GM18519 (cell line): ENCODE data around the gene DHX30.

Experiments
- ATAC-seq: cut with Tn5 transposase; IDR thresholded peaks from one replicate; pipeline ENCODE4 v1.9.1; 2021; ENCODE audit warnings: mild to moderate bottlenecking, moderate library complexity; ENCODE audit not compliant: unreplicated experiment, low FRiP score

The DHX30 gene

DNA sequence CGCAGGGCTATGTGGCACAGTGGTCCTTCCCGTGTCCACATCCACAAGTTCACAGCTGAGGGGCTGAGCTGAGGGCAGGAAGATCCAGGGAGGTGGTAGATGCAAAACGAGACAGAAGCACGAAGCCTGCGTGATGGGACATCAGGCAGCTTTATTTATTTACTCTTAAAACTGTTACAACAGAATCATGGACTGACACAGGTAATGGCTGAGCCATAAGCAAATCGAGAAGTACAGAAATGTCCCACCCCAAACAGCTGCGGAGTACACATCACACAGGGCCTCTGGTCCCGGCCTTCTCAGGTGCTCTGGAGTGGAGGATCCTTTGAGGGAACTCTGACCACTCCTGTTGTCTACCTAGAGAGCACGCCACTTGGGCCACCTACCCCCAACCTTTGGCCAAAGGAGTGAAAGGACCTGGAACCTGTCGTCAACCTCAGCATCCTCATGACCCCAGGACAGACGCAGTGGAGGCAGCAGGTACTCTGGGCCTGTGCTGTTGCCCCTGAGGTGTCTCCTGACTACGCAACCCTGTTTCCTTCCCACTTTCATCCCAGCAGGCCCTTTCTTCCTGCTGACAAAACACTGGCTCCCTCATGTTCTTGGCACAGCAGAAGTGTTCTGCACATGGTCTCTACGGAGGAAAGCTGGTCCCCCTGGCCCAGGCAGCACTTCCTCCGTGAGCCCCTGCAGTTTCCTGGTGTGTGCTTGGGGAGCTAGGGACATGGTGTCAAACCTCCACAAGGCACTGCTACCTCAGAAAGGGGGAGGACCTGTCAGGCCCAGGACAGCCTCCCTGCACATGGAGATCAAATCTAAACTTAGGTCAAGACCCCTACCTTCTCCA lies 47.8 kb downstream of the DHX30 start:
- no peak for ATAC-seq

DNA sequence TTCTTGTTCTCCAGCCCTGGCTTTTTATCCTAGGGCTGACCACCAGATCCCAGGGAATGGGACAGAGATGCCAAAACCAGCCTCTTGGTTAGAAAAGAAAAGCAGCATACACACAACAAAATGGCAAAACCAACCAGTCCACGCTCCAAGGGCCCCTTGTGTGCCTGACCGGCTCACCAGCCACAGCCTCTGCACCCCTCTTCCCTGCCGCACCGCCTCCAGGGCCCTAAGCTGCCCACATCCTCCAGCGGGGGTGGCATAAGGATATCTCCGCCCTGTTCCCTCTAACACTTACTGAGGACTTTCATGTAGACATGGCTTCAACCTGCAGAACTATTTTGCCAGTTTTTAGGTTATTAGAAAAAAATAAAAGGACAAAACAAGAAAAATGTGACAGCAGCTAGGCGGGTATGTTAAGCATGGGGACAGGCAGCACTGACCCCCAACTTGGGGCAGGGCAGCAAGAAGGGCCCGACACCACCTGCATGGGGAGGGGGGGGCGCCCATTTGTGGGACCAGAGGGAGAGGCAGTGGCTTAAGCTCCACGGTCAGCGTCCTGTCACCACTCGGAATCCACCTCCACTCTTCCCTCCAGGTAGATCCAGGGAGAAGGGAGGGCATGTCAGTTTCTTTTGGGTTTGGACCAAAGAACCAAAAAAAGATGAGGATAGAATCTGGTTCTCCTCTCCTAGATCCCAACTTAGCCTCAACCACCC lies 49.1 kb downstream of the DHX30 start:
- no peak for ATAC-seq

DNA sequence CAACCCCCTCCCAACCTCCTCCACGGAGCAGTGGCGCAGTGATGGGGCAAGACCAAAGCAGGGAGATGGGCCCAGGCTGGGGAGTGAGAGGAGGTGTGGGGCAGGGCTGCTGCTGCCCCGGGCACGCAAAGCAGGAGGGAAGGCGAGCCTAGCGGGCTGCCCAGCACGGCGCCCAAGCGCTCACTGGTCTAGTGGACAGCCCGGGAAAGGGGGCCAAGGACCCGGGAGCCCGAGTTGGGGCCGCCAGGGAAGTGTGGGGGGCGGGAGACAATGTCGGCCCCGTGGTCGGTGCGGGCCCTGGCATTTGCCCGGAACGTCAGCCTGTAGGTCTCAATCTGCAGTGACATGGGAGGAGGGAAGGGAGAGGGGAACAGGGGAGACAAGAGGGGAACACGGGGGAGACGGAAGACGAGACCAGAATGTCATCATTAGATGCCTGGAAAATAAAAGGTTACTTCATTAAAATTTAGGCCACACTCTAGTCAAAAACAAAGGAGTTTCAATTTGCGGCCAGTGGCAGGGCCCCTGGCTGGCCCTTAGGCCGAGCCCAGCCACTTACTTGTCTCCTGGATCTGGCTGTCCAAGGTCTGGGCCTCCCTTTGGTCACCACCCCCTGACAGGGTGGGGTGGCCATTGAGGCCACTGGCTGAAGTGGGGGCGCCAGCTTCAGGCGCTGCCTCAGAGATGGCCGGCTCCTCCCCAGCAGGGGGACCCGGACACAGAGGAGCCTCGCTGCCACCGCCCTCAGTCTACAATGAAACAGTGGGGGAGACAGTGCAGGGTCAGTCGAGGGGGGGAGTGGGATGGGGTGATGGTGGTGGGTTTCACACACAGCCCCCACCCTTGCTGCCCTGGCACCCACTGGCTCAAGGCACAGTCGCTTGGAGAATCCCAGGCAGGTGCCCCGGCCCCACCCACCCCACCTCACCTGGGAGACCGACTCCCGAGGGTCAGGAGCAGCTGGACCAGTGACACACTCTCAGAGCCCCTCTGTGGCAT lies 50.0 kb downstream of the DHX30 start:
- no peak for ATAC-seq

DNA sequence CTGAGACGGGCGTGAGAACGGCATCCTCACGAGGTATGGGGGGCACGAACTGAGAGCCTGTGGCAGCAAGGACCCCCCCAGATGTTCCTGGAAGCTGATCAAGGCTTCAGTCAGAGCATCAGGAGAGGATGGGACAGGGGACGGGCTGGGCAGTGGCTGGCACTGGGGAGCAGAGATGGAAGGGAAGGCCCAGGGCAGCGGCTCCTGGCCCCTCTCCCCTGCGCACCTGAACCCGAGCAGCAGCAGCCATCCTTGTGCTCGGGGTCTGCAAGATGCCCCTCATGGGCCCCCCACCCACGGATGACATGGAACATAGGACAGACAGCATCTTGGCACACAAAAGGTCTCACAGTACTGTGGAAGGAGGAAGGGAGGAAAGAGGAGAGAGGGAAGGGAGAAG lies 51.3 kb downstream of the DHX30 start:
- ATAC-seq = no peak

DNA sequence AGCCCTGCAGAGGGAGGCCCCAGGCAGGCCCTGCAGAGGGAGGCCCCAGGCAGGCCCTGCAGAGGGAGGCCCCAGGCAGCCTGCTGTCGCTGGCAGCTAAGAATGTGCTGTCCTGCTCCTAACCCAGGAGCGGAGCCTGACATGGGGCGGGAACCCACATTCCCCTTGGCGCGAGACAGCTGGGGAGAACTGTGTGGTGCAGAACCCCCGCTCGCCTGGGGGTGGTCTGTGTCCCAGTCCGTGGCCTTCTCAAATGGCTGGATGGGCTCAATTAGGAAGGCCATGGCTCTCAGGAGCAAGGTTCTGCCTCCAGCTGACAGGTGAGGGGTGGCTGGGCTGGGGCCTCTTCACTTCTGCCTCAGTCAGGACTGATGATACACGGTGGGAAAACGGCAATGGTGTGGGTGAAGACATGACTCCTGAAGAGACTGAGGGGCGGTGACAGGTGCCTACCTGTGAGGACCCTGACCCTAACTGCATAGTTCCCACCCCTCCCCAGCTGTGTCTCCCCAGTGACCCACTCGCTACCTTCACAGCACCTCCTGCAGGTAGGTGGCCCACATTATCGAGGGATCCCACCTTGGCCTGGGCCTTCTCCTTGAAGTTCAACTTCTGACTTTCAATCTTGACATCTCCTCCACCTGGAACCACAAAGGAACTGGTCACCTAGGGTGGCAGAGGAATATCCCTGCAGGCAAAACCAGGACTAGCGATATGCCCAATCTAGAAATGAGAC lies 52.0 kb downstream of the DHX30 start:
- no peak for ATAC-seq

DNA sequence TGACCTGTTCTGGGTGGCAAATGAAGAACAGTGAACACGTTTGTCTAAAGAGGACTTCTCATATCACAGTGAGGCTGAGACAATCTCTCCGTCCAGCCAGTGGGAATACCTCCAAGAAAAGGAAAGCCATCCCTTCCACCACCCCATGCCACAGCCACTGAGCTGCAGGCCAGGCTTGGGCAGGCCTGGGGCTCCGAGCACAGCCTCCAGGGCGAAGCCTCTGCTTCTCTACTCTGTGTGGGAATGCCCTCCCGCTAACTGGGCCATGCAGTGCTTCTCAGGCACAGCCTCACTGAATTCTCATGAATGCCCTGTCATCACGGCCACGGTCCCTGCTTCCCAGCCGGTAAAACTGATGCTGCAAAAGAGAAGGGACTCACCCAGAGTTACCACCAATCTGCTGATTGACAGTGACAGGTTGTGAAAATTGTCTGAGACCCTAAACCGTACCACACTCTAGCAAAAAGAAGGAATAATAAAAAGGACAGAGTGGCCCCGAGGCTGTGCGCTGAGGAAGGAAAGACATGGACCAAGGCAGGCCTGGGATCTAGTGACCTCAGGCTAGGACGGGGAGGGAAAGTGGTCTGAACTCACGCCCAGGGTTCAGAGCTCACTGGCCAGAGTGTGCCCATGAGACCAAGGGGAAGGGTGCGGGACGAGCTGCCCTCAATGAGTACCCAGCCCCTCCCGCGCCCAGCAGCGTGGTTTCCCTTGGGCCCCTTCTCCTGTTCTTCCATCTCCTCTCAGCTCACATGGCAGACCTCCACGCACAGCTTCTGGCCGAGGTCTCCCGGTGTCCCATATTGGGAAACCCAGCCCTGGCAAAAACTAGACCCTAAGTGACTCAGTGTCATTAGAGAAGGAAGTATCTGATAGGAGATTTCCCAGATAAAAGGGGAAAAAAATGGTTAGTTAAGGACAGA lies 52.8 kb downstream of the DHX30 start:
- no peak for ATAC-seq

DNA sequence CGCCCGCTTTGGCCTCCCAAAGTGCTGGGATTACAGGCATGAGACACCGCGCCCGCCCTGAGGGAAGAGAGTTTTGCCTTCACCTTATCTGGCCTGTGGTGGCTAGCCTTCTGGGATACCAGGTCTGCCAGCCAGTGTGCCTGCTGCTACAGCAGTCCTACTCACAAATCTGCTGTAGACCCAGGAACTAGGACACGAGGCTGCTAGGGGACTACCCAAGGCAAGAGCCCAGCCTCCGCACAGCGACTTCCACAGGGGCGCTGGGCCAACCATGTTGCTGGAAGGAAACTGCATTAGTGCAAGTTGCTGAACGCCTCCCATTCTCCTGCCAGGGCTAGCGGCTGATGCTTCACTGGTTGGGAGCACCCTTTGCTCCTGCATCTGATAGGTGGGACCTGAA lies 53.7 kb downstream of the DHX30 start:
- ATAC-seq = no peak

DNA sequence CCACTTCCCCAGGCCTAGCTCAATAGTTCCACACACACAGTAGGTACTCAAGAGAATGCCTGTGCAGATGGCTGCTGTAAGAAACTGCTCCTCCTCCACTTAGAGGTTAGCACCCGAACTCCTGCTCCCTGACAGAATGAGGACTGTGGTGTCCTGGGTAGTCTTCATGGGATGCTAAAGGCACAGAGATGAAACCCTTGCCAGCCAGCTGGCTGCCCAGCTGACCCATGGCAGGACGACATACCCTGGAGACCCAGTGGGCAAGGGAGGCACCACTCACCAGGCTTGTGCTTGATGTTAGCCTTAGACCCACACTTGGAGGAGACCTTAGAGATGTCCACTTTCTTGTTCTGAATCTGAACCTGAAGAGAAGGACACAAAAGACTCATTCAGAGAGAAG lies 54.2 kb downstream of the DHX30 start:
- no peak for ATAC-seq

DNA sequence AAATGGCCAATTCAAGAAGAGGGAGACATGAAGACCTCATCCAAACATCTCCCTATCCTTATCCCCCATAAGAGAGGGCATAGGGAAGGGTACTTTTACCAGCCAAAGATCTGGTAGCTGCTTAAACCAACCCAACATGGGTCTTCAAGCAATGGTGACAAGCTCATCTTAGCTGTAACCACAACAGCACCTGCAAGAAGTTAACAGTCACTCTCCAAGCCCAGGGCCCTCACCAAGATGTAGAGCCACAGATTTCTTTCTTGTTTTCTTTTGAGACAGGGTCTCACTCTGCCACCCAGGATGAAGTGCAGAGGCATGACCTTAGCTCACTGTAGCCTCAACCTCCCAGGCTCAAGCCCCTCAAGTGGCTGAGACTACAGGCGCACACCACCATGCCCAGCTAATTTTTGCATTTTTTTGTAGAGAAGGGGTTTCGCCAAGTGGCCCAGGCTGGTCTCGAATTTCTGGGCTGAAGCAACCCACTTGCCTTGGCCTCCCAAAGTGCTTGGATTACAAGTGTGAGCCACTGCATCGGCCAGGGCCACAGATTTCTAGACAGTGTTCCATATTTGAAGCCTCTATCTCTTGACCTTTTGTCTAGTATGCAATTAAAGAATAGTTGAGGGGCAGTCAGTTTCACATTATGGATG lies 57.1 kb downstream of the DHX30 start:
- no peak for ATAC-seq

DNA sequence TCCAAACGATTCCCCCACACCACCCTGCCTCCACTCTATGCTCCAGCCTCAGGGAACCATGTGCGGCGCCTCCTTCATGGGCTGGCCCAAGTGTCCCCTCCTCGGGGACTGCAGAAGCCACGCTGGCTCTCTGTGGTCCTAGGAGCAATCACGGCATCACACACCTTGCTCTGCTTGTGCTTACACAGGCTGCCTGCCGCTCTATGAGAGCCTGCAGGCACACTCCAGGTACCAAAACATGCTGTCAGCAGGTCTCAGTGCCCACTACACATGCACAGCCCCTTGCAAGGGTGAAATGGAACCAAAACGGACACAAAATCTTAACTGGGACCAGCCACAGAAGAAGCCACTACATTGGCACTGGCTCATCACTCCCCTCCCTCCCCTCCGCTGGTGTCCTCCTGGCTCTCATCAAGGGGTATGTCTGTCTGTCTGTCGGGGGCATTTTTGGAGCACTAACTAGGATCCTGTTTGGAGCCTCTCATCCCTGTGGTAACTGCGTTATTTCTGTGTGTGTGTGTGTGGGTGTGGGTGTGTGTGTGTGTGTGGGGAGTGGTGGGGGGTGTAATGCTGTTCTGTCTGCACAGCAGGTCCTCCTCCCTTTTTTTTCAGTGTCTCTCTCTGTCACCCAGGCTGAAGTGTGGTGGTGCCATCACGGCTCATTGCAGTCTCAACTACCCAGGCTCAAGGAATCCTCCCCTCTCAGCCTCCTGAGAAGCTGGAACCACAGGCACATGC lies 60.6 kb downstream of the DHX30 start:
- no peak for ATAC-seq

DNA sequence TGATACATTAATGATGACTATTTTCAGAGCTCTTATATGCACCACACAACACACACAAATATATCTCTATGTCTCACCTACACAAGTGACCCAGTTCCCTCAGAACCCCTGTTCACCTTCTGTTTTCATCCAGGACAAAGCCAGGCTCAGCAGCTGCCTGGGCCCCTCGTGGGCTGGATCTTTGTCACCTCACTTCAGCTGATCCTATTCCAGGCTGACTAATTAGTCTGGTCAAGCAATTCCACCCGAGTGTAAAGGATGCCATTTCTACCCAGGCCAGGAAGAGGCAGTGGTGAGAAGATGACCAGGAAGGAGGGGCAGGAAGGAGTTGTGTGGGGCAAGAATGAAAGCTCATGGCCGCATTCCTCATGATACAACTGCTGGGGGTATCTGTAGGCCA lies 62.3 kb downstream of the DHX30 start:
- ATAC-seq = no peak

DNA sequence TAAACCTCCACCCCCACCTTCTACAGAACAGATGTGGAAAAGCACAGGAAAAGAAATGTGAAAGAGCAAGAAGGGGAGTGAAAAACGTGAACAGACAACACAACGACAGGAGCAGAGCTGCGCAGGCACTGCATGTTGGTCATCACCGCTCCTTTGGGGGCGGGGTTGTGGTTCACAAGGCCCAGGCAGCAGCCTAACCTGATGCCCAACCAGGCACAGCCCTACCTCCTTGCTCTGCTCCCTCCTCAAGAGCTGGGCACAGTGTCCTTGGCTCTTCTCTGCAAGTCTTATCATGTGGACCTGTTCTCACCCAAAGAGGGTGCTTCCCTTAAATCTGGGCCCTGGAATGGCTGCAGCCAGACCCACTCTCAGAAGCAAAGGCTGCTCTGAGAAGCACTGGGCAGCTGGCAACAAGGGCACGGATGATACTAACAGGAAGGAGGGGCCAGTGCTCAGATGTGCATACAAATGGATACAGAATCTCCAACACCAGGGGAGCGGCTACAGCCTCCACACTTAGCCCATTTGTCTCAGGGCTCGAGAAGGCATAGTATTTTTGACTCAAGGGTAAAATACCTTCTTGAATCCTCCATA lies 64.6 kb downstream of the DHX30 start:
- ATAC-seq = no peak

DNA sequence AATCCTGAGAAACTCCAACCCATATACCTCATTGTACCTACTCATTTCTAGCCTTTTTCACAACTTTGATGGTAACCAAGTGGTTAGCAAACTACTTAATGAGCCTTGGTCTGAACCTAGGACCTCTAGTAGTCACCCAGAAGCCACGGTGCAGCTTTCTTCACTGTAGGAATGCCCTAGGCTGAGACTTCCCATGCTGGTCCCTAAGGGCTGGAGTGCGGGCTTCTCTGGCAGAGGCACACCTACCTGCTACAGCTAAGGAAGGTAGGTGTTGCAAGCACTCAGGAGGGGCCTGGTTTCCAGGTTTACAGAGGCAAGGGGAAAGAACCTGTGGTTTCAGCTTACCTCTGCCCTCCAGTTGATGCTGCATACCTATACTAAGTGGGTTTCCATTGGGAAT lies 65.4 kb downstream of the DHX30 start:
- ATAC-seq = no peak

DNA sequence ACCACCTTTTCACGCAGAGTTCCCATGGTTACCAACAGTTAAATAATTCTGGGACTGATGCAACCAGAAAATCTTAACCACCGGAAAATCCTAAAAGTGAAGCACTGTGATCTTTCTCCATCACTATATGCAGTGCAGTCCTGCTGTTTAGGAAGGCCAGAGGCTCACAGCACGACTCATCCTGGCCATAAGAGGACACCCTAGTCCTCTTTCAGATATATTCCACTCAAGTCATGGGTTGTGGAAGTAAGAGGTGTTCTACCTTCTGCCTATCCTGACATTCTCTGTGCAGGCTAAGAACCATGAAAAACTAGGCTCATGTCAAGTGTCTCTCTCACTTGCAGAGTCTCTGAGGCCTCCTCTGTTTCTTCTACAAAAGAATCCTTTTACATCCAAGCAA lies 67.2 kb downstream of the DHX30 start:
- no peak for ATAC-seq

DNA sequence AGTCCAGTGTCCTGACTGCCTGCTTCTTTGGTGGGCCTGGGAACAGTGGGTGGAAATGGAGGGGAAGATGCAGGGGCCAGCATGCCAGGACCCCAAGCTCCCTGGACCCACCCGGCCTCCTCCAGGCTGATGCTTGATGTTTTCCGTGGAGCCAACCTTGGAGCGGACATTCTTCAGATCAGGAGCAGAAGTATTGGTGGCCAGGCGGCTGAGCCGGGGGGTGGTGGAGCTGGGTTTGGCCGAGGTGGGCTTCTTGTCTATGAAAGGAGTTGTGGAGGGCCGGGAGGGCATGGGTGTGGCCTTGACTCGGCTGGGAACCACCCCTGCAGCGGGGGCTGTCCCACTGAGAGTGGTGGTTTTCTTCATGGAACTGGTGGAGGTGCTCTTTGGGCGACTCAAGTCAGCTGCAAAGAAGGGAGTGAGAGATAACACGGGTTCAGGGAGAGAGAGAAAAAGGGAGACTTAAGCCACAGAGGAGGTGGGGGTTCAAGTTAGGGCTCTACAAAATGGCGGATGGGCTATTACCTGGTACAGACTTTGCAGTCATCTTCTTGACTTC lies 67.8 kb downstream of the DHX30 start:
- no peak for ATAC-seq

DNA sequence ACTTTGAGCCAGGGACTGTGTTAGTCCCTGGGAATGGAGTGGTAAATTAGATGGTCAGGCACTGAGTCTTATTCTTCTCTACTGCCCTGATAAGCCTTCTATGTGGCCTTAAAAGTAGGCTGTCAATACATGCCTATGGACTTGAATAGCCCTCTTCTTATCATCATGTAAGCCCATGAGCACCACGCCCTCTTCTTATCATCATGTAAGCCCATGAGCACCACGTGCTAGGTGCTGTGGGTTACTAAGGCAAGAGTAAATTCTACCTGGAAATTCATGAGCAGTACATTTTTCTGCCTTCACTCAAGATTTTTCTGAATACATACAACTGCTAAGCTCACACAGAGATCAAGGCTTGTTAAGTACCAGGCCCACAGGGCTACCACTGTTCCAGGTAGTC lies 68.5 kb downstream of the DHX30 start:
- ATAC-seq = no peak

DNA sequence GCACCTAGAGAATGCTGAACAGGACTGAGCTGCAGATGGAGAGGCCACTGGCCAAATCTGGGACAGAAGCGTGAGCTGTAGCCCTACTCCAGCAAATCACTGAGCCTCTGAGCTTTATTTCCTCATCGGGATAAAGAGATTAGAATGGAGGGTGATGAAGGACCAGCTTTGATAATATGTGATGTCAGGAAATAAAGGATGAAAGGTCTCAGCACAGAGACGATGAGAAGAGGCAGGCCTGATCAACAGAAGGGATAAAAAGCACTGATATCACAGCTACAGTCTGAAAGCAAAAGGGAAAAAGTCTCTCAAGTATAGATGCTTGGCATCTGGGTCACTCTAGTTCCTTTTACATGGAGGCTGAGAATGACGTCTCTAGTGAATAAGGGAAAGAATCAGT lies 70.0 kb downstream of the DHX30 start:
- ATAC-seq = no peak
